ENCODE measurements around the gene USP15.

Gene USP15

GRCh38 chr12:62258941-62259630 is 1.1 kb upstream of the USP15 start:
- DNase-seq: no peak

GRCh38 chr12:62259631-62259992 is 592 bp upstream of the USP15 start:
- DNase-seq: no peak

- DNase-seq: peak; percentile 14
These were observed 804 bp downstream of the USP15 start for GRCh38 chr12:62260733-62261683.

- no peak for DNase-seq
These were observed 1.8 kb downstream of the USP15 start for GRCh38 chr12:62261876-62262517.

GRCh38 chr12:62263232-62263631 is 3.0 kb downstream of the USP15 start:
- DNase-seq: no peak

DNA sequence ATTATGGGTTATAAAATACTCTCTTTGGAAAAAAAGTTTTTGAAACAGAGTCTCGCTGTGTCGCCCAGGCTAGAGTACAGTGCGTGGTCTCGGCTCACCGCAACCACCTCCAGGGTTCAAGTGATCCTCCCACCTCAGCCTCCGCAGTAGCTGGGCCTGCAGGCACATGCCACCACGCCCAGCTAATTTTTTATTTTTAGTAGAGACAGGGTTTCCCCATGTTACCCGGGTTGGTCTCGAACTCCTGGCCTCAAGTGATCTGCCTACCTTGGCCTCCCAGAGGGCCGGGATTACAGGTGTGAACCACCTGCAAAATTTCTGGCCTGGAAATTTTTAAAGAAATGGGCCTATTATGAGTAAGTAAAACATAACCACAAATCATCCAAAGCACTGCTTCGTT is 3.8 kb downstream of the USP15 start:
- no peak for DNase-seq

GRCh38 chr12:62264706-62265105 is 4.5 kb downstream of the USP15 start:
- no peak for DNase-seq

GRCh38 chr12:62265511-62265910 is 5.3 kb downstream of the USP15 start:
- DNase-seq: no peak

GRCh38 chr12:62267026-62267425 is 6.8 kb downstream of the USP15 start:
- no peak for DNase-seq

- DNase-seq: no peak
These were observed 7.3 kb downstream of the USP15 start for GRCh38 chr12:62267480-62267879.

GRCh38 chr12:62268956-62269355 is 8.8 kb downstream of the USP15 start:
- no peak for DNase-seq

DNA sequence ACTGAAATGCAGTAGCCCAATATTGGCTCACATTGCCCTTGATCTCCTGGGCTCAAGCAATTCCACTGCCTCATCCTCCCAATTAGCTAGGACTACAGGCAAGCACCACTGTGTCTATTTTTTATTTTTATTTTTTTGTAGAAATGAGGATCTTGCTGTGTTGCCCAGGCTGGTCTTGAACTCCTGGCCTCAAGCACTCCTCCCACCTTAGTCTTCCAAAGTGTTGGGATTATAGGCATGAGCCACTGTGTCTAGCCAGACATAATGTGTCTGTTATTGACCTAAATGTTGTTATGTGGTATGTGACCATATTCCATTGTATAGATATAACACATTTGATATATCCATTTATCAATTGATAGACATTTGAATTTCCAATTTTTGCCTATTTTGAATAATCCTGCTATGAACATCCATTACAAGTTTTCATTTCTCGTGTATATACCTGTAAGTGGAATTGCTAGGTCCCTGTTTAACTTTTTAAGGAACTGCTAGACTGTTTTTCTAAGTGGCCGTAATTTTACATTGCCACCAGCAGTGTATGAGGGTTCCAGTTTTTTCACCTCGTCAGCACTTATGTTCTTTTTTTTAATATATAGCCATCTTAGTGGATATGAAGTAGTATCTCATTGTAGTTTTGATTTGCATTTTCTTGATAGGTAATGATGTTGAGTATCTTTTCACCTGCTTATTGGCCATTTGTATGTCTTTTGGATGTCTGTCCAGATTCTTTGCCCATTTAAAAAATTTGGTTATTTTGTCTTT is 9.4 kb downstream of the USP15 start:
- DNase-seq: no peak

DNA sequence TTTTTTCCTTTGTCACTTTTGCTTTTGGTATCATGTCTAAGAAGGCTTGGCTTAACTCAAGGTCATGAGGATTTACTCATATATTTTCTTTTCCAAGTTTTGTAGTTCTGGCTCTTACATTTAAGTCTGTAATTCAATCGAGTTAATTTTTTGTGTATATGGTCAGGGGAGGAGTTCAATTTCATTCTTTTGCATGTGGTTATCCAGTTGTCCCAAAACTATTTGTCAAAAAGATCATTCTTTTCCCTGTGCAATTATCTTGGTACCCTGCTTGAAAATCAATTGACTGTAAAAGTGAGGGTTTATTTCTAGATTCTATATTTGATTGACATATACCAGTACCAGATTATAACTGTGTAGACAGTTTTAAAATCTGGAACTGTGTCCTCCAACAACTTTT is 10.2 kb downstream of the USP15 start:
- no peak for DNase-seq

DNA sequence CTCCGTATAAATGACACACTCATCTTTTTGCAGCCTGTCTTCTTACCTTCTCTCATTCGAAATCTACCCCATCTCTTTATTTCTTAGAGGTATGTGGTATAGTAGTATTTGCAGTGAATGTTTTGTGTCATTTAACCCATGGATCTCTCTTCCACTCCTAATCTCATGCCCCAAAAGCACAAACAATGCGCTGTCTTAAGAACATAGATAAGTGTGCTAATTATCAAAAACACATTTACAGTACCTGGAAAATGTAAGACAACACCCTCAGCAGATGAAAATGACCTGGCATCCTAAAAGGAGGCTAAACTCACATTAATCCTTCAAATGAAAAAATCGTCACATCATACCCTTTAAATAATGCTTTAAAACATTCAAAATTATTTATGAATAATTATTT is 10.7 kb downstream of the USP15 start:
- no peak for DNase-seq

DNA sequence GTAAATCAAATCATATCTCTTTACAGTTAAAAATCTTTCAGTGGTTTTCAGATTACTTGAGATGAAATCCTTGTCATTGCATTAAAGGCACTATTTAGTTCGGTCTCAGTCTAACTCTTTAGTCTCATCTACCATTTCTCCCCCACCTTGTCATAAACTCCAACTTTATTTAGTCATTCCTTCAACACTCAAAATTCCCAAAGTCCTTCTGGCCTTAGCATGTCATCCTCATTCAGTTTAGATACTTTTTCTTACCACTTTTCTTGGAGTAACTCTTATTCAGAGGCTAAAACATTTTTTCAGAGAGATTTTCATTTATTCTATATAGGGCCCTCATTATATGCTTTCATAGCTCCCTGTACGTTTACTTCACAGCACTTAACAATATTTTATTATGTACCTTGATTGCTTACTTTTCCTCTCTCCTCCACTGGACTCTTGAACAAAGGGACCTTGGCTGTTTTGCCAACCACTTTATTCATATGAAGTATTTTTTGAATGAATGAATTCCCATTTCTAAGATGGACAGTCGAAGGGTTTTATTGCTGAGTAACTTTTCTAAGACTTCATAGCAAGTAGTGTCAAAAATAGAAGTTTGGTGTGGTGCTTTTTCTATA is 12.8 kb downstream of the USP15 start:
- DNase-seq: no peak

- no peak for DNase-seq
These were observed 13.6 kb downstream of the USP15 start for GRCh38 chr12:62273724-62274380.

GRCh38 chr12:62278022-62278421 is 17.8 kb downstream of the USP15 start:
- DNase-seq: no peak

DNA sequence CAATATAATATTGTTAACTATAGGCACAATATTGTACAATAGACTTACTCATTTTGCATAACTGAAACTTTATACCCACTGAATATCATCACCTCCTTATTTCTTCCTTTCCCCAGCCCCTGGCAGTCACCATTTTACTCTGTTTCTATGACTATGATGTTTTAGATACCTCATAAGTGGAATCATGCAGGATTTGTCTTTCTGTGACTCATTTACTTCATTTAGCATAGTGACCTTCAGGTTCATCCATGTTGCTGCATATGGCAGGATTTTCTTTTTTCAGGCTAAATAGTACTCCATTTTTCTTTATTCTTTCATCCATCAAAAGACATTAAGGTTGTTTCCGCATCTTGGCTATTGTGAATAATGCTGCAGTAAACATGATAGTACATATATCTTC is 18.9 kb downstream of the USP15 start:
- no peak for DNase-seq

GRCh38 chr12:62279961-62280360 is 19.8 kb downstream of the USP15 start:
- DNase-seq: no peak

DNA sequence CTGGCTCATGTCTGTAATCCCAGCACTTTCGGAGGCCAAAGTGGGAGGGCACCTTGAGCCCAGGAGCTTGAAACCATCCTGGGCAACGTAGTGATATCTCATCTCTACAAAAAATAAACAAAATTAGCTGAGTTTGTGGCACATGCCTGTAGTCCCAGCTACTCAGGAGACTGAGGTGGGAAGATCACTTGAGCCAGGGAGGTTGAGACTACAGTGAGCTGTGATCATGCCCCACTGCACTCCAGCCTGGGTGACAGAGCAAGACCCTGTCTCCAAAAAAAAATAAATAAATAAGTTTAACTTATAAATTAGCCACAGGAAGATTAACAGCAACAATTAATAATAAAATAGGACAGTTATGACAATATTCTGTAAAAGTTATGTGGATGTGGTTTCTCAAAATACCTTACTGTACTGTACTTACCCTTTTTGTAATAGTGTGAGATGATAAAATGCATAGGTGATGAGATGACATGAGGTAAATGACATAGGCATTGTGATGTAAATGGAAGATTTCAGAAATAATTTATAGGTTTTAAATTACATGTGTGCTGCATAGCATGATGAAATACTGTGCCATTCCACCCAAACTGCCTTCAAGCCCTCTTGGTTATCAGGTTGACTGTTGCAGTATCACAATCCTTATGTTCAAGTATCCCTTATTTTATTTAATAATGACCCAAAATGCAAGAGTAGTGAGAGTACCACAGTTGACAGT is 22.0 kb downstream of the USP15 start:
- DNase-seq: no peak

DNA sequence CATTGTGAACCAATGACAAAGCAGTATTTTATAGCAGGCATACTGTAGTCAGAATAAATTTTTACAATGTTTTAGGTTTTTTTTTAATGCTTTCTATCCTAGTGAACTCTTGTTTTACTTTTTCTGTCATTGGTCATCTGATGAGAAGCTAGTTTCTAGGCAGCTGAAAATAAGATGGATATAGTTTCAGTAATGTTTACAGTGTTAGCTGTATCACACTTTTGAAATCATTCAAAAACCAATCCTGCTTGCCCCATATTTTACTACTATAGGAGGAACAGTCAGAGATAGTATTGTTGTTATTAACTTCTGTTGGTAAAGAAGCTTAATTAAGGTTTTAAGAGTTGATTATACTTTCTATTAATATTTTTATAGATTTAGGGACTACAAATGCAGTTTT is 24.5 kb downstream of the USP15 start:
- DNase-seq: no peak

All from NCI-H1436 treated with DMSO at 0.1 percent for 48 hours (cell line).